Skeletal muscle tissue (tissue), 4 donors: ENCODE measurements around the gene HDHD3. TPM values are rescaled to one million over a fixed set of nuclear protein-coding genes. Genes with fewer than 3 reads are reported as not detected.

Experiments used
- H3K27ac ChIP-seq: one replicate; pipeline ENCODE4 v1.7.0; 2013; ENCODE audit warnings: mild to moderate bottlenecking, low read depth, low read length, inconsistent platforms
- H3K27me3 ChIP-seq, 3 donors: one replicate each; pipeline ENCODE4 v1.7.0; 2013; ENCODE audit warnings: low read length in 3 of 3; ENCODE audit not compliant: control insufficient read depth in 3 of 3, insufficient read depth in 3 of 3
- H3K36me3 ChIP-seq, 3 donors: one replicate each; pipeline ENCODE4 v1.7.0; 2013; ENCODE audit warnings: low read length in 3 of 3; ENCODE audit not compliant: control insufficient read depth in 3 of 3, insufficient read depth in 3 of 3
- H3K4me1 ChIP-seq, 3 donors: one replicate each; pipeline ENCODE4 v1.7.0; 2013; ENCODE audit warnings: low read length in 3 of 3, mild to moderate bottlenecking in 3 of 3; ENCODE audit not compliant: control insufficient read depth in 3 of 3, insufficient read depth in 3 of 3
- H3K4me3 ChIP-seq, 3 donors: one replicate each; pipeline ENCODE4 v1.7.0; 2013; ENCODE audit warnings: low read length in 3 of 3
- H3K9ac ChIP-seq, 3 donors: one replicate each; pipeline ENCODE4 v1.7.0; 2013; ENCODE audit warnings: low read length in 3 of 3, mild to moderate bottlenecking in 3 of 3, moderate library complexity in 2 of 3, low read depth in 1 of 3
- H3K9me3 ChIP-seq, 3 donors: one replicate each; pipeline ENCODE4 v1.7.0; 2013; ENCODE audit warnings: low read length in 3 of 3; ENCODE audit not compliant: control insufficient read depth in 3 of 3
- total RNA-seq: library from RNA; depleted of rRNA; stranded (reverse); fragments of >200 nt; gene quantifications from one replicate; pipeline ENCODE4 v1.2.3, GENCODE V29; 2014
- donor health status: Osteomylitis.

The HDHD3 gene
- total RNA-seq, 1 donor from 2014 or later, result 3.7 TPM

DNA sequence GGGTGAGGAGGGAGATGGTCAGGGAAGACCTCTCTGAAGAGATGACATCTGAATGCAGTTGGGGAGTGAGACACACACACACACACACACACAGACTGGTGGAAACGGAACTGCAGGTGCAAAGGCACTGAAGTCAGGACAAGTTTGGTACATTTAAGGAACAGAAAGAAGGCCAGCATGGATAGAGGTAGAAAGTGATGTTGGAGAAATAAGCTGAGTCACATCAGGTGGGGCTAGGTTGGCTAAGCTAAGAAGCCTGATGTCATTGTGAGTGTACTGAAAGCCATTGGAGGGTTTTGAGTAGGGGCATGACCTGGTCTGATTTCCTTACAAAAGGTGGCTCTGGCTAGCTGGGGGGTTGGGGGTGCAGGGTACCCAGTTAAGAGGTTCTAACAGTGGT is 24.4 kb downstream of the HDHD3 start:
- Histone ChIP-seq H3K9ac (no peak overlapping the region), H3K36me3 (no peaks in the 10 kb centered on the region), H3K27me3 (peaks cover 29 to 45% (median 33%) of the 10 kb centered on the region in 3 donors), H3K27ac (no peak overlapping the region), H3K4me1 (peaks cover 6 to 11% (median 9%) of the 10 kb centered on the region in 3 donors), H3K4me3 (no peak overlapping the region), H3K9me3 (no peaks in the 10 kb centered on the region)

DNA sequence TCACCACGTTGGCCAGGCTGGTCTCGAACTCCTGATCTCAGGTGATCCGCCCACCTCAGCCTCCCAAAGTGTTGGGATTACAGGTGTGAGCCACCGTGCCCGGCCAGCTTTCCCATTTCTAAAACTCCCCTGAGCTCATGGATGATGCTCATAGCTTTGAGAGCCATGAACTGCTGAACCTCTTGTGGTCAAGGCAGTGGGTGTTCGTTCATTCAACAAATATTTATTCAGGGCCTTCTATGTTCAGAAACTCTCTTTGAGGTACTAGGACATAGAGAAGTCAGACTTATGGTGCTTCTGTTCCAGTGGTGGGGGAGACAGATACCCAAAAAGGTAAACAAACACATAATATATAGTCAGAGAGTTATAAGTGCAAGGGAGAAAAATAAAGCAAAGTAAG is 24.8 kb downstream of the HDHD3 start:
- Histone ChIP-seq H3K36me3 (no peaks in the 10 kb centered on the region), H3K9me3 (no peaks in the 10 kb centered on the region), H3K27ac (no peak overlapping the region), H3K4me1 (peaks cover 6 to 11% (median 9%) of the 10 kb centered on the region in 3 donors), H3K9ac (no peak overlapping the region), H3K4me3 (no peak overlapping the region), H3K27me3 (peaks cover 29 to 45% (median 33%) of the 10 kb centered on the region in 3 donors)

DNA sequence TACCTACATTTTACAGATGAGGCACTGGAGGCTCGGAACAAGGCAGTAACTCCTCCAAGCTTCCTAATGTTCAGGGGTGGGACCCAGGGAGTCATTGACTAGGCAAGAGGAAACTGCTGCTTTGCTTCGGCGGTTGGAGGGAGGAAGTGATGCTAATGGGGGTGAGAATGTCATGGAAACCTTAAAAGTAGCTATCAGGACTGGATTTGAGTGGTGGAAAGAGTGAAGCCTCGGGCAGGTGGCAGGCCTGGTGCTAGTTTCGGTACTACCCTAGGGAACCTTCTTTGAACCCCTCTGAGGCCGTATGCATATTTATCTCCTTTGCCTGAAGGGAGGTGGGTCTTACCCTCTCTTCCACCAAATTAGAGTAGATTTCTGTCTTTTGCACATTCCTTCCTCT is 25.8 kb downstream of the HDHD3 start:
- Histone ChIP-seq H3K36me3 (no peaks in the 10 kb centered on the region), H3K9ac (no peak overlapping the region), H3K4me3 (no peak overlapping the region), H3K4me1 (peaks cover 6 to 11% (median 9%) of the 10 kb centered on the region in 3 donors), H3K9me3 (no peaks in the 10 kb centered on the region), H3K27ac (no peak overlapping the region), H3K27me3 (peaks cover 29 to 45% (median 33%) of the 10 kb centered on the region in 3 donors)

GRCh38 chr9:113350107-113350661 is 26.6 kb downstream of the HDHD3 start:
- H3K4me1 ChIP-seq, result peaks cover 6 to 11% (median 9%) of the 10 kb centered on the region in 3 donors
- peaks cover 29 to 45% (median 33%) of the 10 kb centered on the region in 3 donors for H3K27me3 ChIP-seq
- peak overlapping the region in 2 of 3 donors; percentile 12 to 41 for H3K4me3 ChIP-seq
- no peaks in the 10 kb centered on the region for H3K36me3 ChIP-seq
- no peak overlapping the region for H3K27ac ChIP-seq
- no peaks in the 10 kb centered on the region for H3K9me3 ChIP-seq
- no peak overlapping the region for H3K9ac ChIP-seq

- Histone ChIP-seq H3K9me3 (no peaks in the 10 kb centered on the region), H3K27me3 (peaks cover 29 to 43% (median 33%) of the 10 kb centered on the region in 3 donors), H3K4me3 (peak within 1 kb of the TSS in 2 of 3 donors; percentile 27 to 41), H3K36me3 (no peaks in the 10 kb centered on the region), H3K27ac (no peak within 1 kb of the TSS), H3K4me1 (peaks cover 6 to 11% (median 9%) of the 10 kb centered on the region in 3 donors), H3K9ac (peak within 1 kb of the TSS in 1 of 3 donors; percentile 57)
Measured at GRCh38 chr9:113349445-113350094, 27.2 kb downstream of the HDHD3 start, which contains the start of gene BSPRY. Gene BSPRY (plus strand): TSS chr9:113349541. CDS start chr9:113349580, 39 bp downstream.

- H3K9me3 ChIP-seq, result no peaks in the 10 kb centered on the region
- H3K4me1 ChIP-seq, result peaks cover 6 to 11% (median 9%) of the 10 kb centered on the region in 3 donors
- no peak overlapping the region for H3K27ac ChIP-seq
- H3K9ac ChIP-seq, result no peak overlapping the region
- H3K27me3 ChIP-seq, result peaks cover 29 to 38% (median 31%) of the 10 kb centered on the region in 3 donors
- H3K36me3 ChIP-seq, result no peaks in the 10 kb centered on the region
- H3K4me3 ChIP-seq, result no peak overlapping the region
Measured at GRCh38 chr9:113349066-113349444, 27.7 kb downstream of the HDHD3 start.

GRCh38 chr9:113348437-113348836 is 28.3 kb downstream of the HDHD3 start:
- Histone ChIP-seq H3K27me3 (peaks cover 25 to 35% (median 28%) of the 10 kb centered on the region in 3 donors), H3K9ac (no peak overlapping the region), H3K27ac (no peak overlapping the region), H3K9me3 (no peaks in the 10 kb centered on the region), H3K4me3 (no peak overlapping the region), H3K36me3 (no peaks in the 10 kb centered on the region), H3K4me1 (peaks cover 6 to 13% (median 11%) of the 10 kb centered on the region in 3 donors)

DNA sequence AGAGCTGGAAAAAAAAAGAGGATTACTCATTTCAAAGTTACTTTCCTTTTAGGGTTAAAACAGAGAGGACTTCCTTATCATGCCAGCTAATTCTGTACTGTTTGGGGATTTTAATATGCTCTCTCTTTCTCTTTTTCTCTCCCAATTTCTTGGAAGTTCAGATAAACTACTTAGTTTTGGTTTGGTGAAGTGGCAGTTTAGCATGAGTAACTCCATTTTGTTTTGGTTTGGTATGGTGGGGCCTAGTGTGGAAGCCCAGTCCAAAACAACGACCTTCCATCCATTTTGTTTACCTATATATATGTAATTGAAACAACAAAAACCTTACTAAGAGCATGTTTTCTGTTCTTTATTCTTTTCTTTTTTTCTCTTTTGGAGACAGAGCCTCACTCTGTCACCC is 31.1 kb downstream of the HDHD3 start:
- Histone ChIP-seq H3K9me3 (no peaks in the 10 kb centered on the region), H3K27ac (no peak overlapping the region), H3K27me3 (peaks cover 13 to 15% (median 14%) of the 10 kb centered on the region in 3 donors), H3K9ac (no peak overlapping the region), H3K4me1 (peaks cover 7 to 16% (median 11%) of the 10 kb centered on the region in 3 donors), H3K4me3 (no peak overlapping the region), H3K36me3 (no peaks in the 10 kb centered on the region)

DNA sequence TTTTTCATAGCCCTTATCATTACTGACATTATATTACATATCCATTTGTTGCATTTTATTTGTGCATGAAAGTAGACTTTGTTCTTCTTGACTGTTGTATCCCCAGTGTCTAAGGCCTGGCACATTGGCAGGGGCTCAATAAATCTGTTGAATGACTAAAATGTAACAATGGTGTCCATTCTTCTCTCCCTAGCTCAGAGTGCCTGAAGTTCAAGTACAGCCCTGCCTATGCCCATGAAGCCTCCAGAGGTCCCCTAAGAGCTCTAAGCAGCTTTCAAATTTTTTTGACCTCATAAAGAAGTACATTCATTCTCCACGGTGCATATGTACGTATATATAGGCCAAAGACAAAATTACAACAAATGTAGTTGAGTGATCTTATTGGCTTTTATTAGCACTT is 31.6 kb downstream of the HDHD3 start:
- no peaks in the 10 kb centered on the region for H3K9me3 ChIP-seq
- H3K27ac ChIP-seq, result no peak overlapping the region
- H3K27me3 ChIP-seq, result peaks cover 8 to 10% (median 9%) of the 10 kb centered on the region in 3 donors
- no peaks in the 10 kb centered on the region for H3K36me3 ChIP-seq
- no peak overlapping the region for H3K9ac ChIP-seq
- peaks cover 6 to 13% (median 6%) of the 10 kb centered on the region in 3 donors for H3K4me1 ChIP-seq
- no peak overlapping the region for H3K4me3 ChIP-seq

DNA sequence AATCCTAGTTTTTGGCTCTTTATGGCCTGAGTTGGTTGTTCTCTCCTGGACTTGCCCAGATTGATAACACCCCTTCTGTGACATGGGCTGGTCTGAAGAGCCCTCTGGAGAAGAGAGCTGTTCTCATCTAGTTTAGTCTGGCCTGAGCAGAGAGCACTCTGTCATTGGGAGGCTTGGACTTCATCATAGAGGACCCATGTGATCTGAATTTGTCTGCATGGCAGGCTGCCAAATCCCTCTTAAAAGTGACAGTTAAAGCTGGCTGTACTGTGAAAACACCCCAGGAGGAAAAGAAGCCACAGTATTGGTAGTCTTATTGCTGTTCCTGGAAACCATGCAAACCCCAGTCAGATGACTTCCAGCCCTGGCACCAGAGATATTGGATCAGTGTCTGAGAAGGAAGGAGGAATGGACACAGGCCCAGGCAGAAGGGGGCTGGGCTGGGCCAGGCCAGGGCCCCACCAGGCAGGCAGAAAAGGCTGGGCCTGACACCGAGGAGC is 33.0 kb downstream of the HDHD3 start:
- H3K27me3 ChIP-seq, result peaks cover 0 to under 1% (median under 1%) of the 10 kb centered on the region in 3 donors
- no peaks in the 10 kb centered on the region for H3K36me3 ChIP-seq
- no peaks in the 10 kb centered on the region for H3K9me3 ChIP-seq
- peaks cover 5 to 12% (median 10%) of the 10 kb centered on the region in 3 donors for H3K4me1 ChIP-seq
- H3K9ac ChIP-seq, result peak overlapping the region in 1 of 3 donors; percentile 40
- no peak overlapping the region for H3K4me3 ChIP-seq
- peak overlapping the region; percentile 67 for H3K27ac ChIP-seq
